ENCODE data around the gene IL17RA. TPM values are rescaled to one million over a fixed set of nuclear protein-coding genes. Genes with fewer than 3 reads are reported as not detected.
A peak's percentile ranks its signal among the peaks of the same experiment; 100 is the strongest.

IL17RA gene
- polyA plus RNA-seq, 12 donors: 2.9 to 11.8 (median 4.6) TPM; not detected in 1

GRCh38 chr22:17157714-17158113, 72.9 kb downstream of the IL17RA start:
- DNase-seq: no peak

- no peak for DNase-seq
Measured at GRCh38 chr22:17158176-17158567, 73.4 kb downstream of the IL17RA start.

- peak; percentile 90 for DNase-seq
Measured at GRCh38 chr22:17158568-17159503, 74.0 kb downstream of the IL17RA start, which contains the start of gene HDHD5. TSS of gene HDHD5 (minus strand) at chr22:17159277. CDS start at chr22:17159251, 26 bp downstream.

- DNase-seq: no peak
Measured at GRCh38 chr22:17159504-17159951, 74.7 kb downstream of the IL17RA start.

- no peak for DNase-seq
Measured at GRCh38 chr22:17161991-17162390, 77.2 kb downstream of the IL17RA start.

- DNase-seq: no peak
Measured at GRCh38 chr22:17162731-17163130, 77.9 kb downstream of the IL17RA start.

GRCh38 chr22:17164392-17165024, 79.7 kb downstream of the IL17RA start:
- DNase-seq: no peak

Other genes with a start within 250 kb of the IL17RA start
- under 1 TPM in 1 of 12 donors, not detected in 11; 0.07 TPM for gene GAB4, start 76.8 kb upstream of the IL17RA start, polyA plus RNA-seq (ENCODE audit: insufficient read length in 12 of 12)
- gene TMEM121B, start 36.4 kb downstream of the IL17RA start, polyA plus RNA-seq (ENCODE audit: insufficient read length in 12 of 12): 1 to 10 TPM in 11 of 12 donors, not detected in 1; 1.8 to 5.7 (median 4.4) TPM
- 10 to 100 TPM in 11 of 12 donors, not detected in 1; 26.9 to 44.2 (median 38.5) TPM for gene HDHD5, start 74.3 kb downstream of the IL17RA start, polyA plus RNA-seq (ENCODE audit: insufficient read length in 12 of 12)
- 10 to 100 TPM in 10 of 12 donors, 1 to 10 TPM in 1, not detected in 1; 9.6 to 23.9 (median 14.6) TPM for gene ADA2, start 134.4 kb downstream of the IL17RA start, polyA plus RNA-seq (ENCODE audit: insufficient read length in 12 of 12)

Data from muscle of arm (tissue), 12 donors.